ENCODE data around the gene SFT2D3. TPM values are rescaled to one million over a fixed set of nuclear protein-coding genes. Genes with fewer than 3 reads are reported as not detected.

The SFT2D3 gene
- total and polyA plus RNA-seq, 2 of the 8 experiments (the other 6 are each of a cell fraction or from before 2014, with no cell fraction given) = 7.3 to 10.3 TPM

DNA sequence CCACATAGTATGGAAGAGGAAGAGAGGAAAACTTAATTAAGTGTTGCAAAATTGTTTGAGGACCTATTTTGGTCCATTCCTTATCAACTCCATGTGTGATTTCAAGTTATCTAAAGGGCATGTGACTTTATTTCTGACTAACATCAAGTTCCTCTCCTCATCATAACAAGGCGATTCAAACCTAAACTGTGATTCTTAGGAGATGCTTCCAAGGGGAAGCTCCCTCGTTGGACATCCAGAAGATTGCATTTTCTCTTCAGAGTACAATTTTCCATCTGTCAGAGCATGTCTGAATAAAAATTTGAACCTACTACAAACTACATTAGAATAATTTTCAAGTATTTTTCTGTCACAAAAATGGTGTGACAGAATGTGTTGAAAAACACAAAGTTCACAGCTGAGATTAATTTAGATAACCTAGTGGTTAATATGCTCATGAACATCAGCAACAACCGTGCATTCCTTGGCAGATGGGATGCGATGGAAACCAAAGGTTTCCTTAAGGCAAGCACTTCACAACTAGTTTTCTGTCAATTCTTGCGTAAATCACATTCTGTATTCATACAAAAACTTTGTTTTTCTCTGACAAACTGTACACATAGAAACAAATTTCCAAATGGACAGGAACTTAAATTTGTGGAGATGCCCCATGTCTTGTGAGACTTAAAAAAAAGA, 4.2 kb downstream of the SFT2D3 start:
- CTCF ChIA-PET (ENCODE audit: partially characterized antibody) = interaction anchor here (0.7 to 2.5 kb wide), 3 partner anchors 9 to 12 kb away, joined by 3 to 11 read pairs (median 3); no protein-coding TSS in a partner anchor
- POLR2A ChIA-PET (ENCODE audit: partially characterized antibody) = interaction anchor here (0.6 to 4.6 kb wide), 6 partner anchors 8 to 177 kb away, joined by 3 to 25 read pairs (median 3); no protein-coding TSS in a partner anchor

More for the DNA sequence above, 4.2 kb downstream of the SFT2D3 start:
- Histone ChIP-seq H4K5ac (ENCODE audit: insufficient read length, low read depth, low read length) (no peak overlapping the region), H3K36me3 (ENCODE audit: control insufficient read depth in 2 of 4, insufficient read depth in 4 of 4, low read length in 3 of 4) (peaks cover 24 to 54% (median 36%) of the 10 kb centered on the region in 4 experiments), H2BK5ac (ENCODE audit: low read depth, low read length) (no peak overlapping the region), H3K9ac (replicated peaks in 1 of 4; ENCODE audit: extremely low read depth in 1 of 4, low read depth in 3 of 4, low read length in 3 of 4) (no peak overlapping the region), H3K4ac (replicated peaks; ENCODE audit: insufficient read length, low read depth, low read length) (no peak overlapping the region), H3K23ac (ENCODE audit: insufficient read length) (no peak overlapping the region), H3K14ac (ENCODE audit: insufficient read length) (no peak overlapping the region), H3K4me2 (ENCODE audit: insufficient read depth in 1 of 2, low read depth in 2 of 2, low read length in 2 of 2) (no peak overlapping the region), H3K23me2 (ENCODE audit: low read depth, low read length) (peaks cover 6% of the 10 kb centered on the region), H4K8ac (ENCODE audit: extremely low read depth, insufficient read depth, low read length) (no peak overlapping the region), H3K18ac (ENCODE audit: extremely low read depth, low read length) (no peak overlapping the region), H3K79me1 (ENCODE audit: low read depth, low read length) (no peaks in the 10 kb centered on the region; the same call in 1 of the 2 replicates), H3K9me3 (ENCODE audit: insufficient read depth in 2 of 2, low read depth in 1 of 2, low read length in 1 of 2) (no peaks in the 10 kb centered on the region), H2BK12ac (ENCODE audit: low read depth, low read length) (no peak overlapping the region), H3K27ac (ENCODE audit: low read depth, low read length) (no peak overlapping the region), H3K4me3 (ENCODE audit: extremely low read depth in 1 of 4, insufficient read depth in 2 of 4, low read depth in 3 of 4, low read length in 4 of 4) (no peak overlapping the region), H3K79me2 (ENCODE audit: control insufficient read depth in 1 of 2, insufficient read depth in 2 of 2, low read length in 2 of 2) (peaks cover 0 to 13% of the 10 kb centered on the region in 2 experiments; a peak in 2 of 4 replicates), H3K27me3 (replicated peaks in 1 of 4; ENCODE audit: control insufficient read depth in 3 of 4, extremely low read depth in 1 of 4, insufficient read depth in 3 of 4, low read length in 3 of 4) (no peaks in the 10 kb centered on the region), H2BK120ac (replicated peaks; ENCODE audit: low read depth, low read length) (no peak overlapping the region), H2BK15ac (ENCODE audit: low read length) (no peak overlapping the region), H4K91ac (replicated peaks; ENCODE audit: insufficient read length, low read length) (no peak overlapping the region), H4K20me1 (replicated peaks in 1 of 2; ENCODE audit: control insufficient read depth in 1 of 2, insufficient read depth in 2 of 2, low read length in 2 of 2) (peaks cover 9 to 12% of the 10 kb centered on the region in 2 experiments), H3K4me1 (replicated peaks in 1 of 4; ENCODE audit: control insufficient read depth in 3 of 4, insufficient read depth in 4 of 4, low read length in 3 of 4) (peaks cover 0 to 3% (median 2%) of the 10 kb centered on the region in 4 experiments; a peak in 6 of 7 replicates), H3K56ac (replicated peaks; ENCODE audit: insufficient read length, low read depth, low read length) (no peak overlapping the region), H2AK5ac (ENCODE audit: low read depth, low read length) (no peak overlapping the region), H2BK20ac (ENCODE audit: low read length) (no peak overlapping the region), H2AFZ (ENCODE audit: low read length) (no peak overlapping the region)
- DNase-seq (ENCODE audit: low read depth in 1 of 2, low spot score in 2 of 2) (no peak), FAIRE-seq (no peak)
- WGBS, 2 experiments (ENCODE audit: extremely low coverage in 1 of 2, insufficient coverage in 1 of 2, insufficient read length in 1 of 2, insufficient replicate concordance in 2 of 2, low coverage in 1 of 2, low lambda C conversion rate in 2 of 2, missing lambda C conversion rate in 1 of 2) = 95% methylated on average over 5 of the region's 5 CpGs; no CpG with 5 or more reads in 1 of the 2 experiments
- TF ChIP-seq MAFK (IDR thresholded peaks at IDR 0.05; ENCODE audit: low read depth, low read length) (no peak), EP300 (IDR thresholded peaks at IDR 0.05; ENCODE audit: borderline replicate concordance in 1 of 2, low read depth in 2 of 2, low read length in 2 of 2) (no peak), CREB1 (IDR thresholded peaks at IDR 0.05) (no peak), HDAC2 (IDR thresholded peaks at IDR 0.05; ENCODE audit: borderline replicate concordance in 1 of 2, low read depth in 2 of 2, low read length in 2 of 2) (no peak)
- TF ChIP-seq, protein P1, sequence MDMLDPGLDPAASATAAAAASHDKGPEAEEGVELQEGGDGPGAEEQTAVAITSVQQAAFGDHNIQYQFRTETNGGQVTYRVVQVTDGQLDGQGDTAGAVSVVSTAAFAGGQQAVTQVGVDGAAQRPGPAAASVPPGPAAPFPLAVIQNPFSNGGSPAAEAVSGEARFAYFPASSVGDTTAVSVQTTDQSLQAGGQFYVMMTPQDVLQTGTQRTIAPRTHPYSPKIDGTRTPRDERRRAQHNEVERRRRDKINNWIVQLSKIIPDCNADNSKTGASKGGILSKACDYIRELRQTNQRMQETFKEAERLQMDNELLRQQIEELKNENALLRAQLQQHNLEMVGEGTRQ (IDR thresholded peaks at IDR 0.05; ENCODE audit: low read length) = no peak

Data from H1 (cell line).